Osteoblast (primary cell): ENCODE measurements around the gene TMEM43. TPM values are rescaled to one million over a fixed set of nuclear protein-coding genes. Genes with fewer than 3 reads are reported as not detected.

Experiments used
- DNase-seq: peaks from one replicate; pipeline ENCODE4 v3.0.0; 2011; ENCODE audit warnings: low spot score, mixed read lengths; ENCODE audit not compliant: insufficient read length; ENCODE audit errors: missing footprints
- H2AFZ ChIP-seq: 2 replicates; pipeline ENCODE4 v1.6.0; 2011; ENCODE audit warnings: mild to moderate bottlenecking, low read length
- H3K27ac ChIP-seq: 2 replicates; pipeline ENCODE4 v1.5.1; 2011; ENCODE audit warnings: mild to moderate bottlenecking, low read depth, low read length, moderate library complexity
- H3K27me3 ChIP-seq: 2 replicates; pipeline ENCODE4 v1.6.0; 2012; ENCODE audit warnings: mild to moderate bottlenecking, control low read depth, inconsistent platforms, low read length, moderate library complexity; ENCODE audit not compliant: insufficient read depth
- H3K36me3 ChIP-seq: 2 replicates; pipeline ENCODE4 v1.5.1; 2011; ENCODE audit warnings: mild to moderate bottlenecking, low read length, control low read depth, moderate library complexity; ENCODE audit not compliant: insufficient read depth
- H3K4me1 ChIP-seq: 2 replicates; pipeline ENCODE4 v1.5.1; 2011; ENCODE audit warnings: mild to moderate bottlenecking, low read length, control low read depth, moderate library complexity; ENCODE audit not compliant: insufficient read depth
- H3K4me2 ChIP-seq: 2 replicates; pipeline ENCODE4 v1.6.0; 2011; ENCODE audit warnings: mild to moderate bottlenecking, low read length; ENCODE audit not compliant: insufficient read depth
- H3K4me3 ChIP-seq: fragments of 200-600 bp; sonication (generic); 3 replicates; pipeline ENCODE4 v1.5.1; 2012; ENCODE audit warnings: mild to moderate bottlenecking, low read length, inconsistent platforms; ENCODE audit not compliant: insufficient read depth
- H3K79me2 ChIP-seq: 2 replicates; pipeline ENCODE4 v1.6.0; 2012; ENCODE audit warnings: mild to moderate bottlenecking, low read length, control low read depth, inconsistent platforms; ENCODE audit not compliant: insufficient read depth
- H3K9me3 ChIP-seq: 2 replicates; pipeline ENCODE4 v1.5.1; 2011; ENCODE audit warnings: low read depth, low read length, control low read depth
- H4K20me1 ChIP-seq: 2 replicates; pipeline ENCODE4 v1.6.0; 2012; ENCODE audit warnings: mild to moderate bottlenecking, low read length, control low read depth; ENCODE audit not compliant: insufficient read depth
- total RNA-seq: library from RNA; depleted of rRNA; stranded (reverse); fragments of >200 nt; gene quantifications from 2 replicates; pipeline ENCODE4 v1.2.3, GENCODE V29; 2012
- TF ChIP-seq, protein P1 (sequence below): IDR thresholded peaks from 2 replicates; pipeline ENCODE4 v1.5.1; 2011; ENCODE audit warnings: mild to moderate bottlenecking, low read depth, low read length, moderate library complexity; ENCODE audit errors: extremely low read depth

TMEM43 gene
- total RNA-seq, 1 donor: 138 TPM

DNA sequence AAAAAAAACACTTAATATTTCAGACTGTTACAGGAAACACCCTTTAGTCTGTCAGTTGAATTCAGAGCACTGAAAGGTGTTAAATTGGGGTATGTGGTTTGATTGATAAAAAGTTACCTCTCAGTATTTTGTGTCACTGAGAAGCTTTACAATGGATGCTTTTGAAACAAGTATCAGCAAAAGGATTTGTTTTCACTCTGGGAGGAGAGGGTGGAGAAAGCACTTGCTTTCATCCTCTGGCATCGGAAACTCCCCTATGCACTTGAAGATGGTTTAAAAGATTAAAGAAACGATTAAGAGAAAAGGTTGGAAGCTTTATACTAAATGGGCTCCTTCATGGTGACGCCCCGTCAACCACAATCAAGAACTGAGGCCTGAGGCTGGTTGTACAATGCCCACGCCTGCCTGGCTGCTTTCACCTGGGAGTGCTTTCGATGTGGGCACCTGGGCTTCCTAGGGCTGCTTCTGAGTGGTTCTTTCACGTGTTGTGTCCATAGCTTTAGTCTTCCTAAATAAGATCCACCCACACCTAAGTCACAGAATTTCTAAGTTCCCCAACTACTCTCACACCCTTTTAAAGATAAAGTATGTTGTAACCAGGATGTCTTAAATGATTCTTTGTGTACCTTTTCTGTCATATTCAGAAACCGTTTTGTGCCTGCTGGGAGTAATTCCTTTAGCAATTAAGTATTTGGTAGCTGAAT is 17.9 kb downstream of the TMEM43 start:
- Histone ChIP-seq H3K4me2 (peak overlapping the region; percentile 70), H2AFZ (no peak overlapping the region), H3K9me3 (no peaks in the 10 kb centered on the region), H3K4me1 (peaks cover 46% of the 10 kb centered on the region), H3K27ac (peak overlapping the region; percentile 98), H4K20me1 (no peaks in the 10 kb centered on the region), H3K79me2 (no peaks in the 10 kb centered on the region), H3K36me3 (peaks cover 54% of the 10 kb centered on the region), H3K4me3 (no peak overlapping the region), H3K27me3 (no peaks in the 10 kb centered on the region)
- DNase-seq: no peak
- TF ChIP-seq, protein P1, sequence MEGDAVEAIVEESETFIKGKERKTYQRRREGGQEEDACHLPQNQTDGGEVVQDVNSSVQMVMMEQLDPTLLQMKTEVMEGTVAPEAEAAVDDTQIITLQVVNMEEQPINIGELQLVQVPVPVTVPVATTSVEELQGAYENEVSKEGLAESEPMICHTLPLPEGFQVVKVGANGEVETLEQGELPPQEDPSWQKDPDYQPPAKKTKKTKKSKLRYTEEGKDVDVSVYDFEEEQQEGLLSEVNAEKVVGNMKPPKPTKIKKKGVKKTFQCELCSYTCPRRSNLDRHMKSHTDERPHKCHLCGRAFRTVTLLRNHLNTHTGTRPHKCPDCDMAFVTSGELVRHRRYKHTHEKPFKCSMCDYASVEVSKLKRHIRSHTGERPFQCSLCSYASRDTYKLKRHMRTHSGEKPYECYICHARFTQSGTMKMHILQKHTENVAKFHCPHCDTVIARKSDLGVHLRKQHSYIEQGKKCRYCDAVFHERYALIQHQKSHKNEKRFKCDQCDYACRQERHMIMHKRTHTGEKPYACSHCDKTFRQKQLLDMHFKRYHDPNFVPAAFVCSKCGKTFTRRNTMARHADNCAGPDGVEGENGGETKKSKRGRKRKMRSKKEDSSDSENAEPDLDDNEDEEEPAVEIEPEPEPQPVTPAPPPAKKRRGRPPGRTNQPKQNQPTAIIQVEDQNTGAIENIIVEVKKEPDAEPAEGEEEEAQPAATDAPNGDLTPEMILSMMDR: no peak

DNA sequence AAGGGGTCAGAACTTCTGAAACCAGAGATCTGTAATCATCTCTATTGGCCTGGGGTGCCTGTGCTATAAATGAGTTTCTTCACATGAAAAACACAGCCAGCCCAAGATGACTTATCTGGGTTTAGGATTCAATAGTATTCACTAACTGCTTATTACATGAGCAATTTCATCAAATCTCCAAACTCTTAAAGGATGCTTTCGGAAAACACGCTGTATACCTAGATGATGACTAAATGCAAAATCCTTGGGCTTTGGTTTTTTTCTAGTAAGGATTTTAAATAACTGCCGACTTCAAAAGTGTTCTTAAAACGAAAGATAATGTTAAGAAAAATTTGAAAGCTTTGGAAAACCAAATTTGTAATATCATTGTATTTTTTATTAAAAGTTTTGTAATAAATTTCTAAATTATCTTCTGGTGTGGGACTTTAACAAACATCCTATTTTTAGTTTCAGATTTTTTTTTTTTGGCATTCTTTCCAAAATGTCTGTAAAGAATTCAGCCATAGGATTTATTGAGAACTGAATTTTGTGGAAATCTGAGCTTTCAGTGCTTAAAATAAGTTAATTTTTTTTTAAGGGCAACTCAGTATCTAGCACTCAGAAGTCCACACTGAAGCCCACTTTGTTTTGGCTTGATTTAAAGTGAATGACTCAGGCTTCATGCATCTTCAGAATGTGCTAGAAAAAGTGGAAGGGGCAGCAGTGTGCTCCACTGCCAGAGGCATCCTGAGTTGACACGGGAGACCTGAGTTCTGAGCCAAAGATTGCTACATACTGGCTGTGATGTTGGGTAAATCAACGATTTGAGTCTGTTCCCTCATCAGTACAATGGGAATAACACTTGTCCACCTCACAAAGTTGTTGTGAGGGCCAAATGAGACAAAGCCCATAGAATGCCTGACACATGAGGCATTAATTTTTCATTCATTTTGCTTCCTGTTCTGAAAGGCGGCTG is 18.7 kb downstream of the TMEM43 start:
- Histone ChIP-seq H3K27ac (peak overlapping the region; percentile 98), H2AFZ (no peak overlapping the region), H3K4me2 (peak overlapping the region; percentile 70), H3K79me2 (no peaks in the 10 kb centered on the region), H3K9me3 (no peaks in the 10 kb centered on the region), H3K36me3 (peaks cover 55% of the 10 kb centered on the region), H4K20me1 (no peaks in the 10 kb centered on the region), H3K4me1 (peaks cover 46% of the 10 kb centered on the region), H3K27me3 (no peaks in the 10 kb centered on the region), H3K4me3 (peak overlapping the region; percentile 22)
- TF ChIP-seq, protein P1: no peak
- peak; percentile 93 for DNase-seq

DNA sequence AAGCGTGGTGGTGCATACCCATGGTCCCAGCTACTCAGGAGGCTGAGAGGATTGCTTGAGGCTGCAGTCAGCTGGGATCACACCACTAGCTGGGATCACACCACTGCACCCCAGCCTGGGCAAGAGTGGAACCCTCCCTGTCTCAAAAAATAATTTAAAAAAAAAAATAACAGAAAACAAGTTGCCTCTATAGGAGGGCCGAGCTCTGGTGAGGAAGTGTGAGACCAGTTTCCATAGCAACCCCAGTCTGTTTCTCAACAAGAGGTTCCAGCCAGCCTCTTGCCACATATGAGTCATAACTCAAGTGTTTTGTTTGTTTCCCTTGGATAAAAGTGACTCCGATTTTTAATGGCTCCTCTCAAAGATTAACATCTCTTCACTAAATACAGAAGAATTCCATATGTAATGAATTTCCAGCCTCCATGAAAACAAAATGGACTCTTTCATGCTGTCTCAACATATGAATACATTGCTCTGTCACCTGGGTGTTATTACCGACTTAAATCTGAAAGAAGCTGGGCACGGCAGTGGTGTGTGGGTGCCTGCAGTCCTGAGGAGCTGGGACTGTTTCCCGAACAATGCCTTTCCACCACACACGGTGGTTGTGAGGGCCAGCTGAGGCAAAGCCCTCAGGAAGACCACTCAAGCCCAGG is 19.7 kb downstream of the TMEM43 start:
- peak; percentile 97 for DNase-seq
- Histone ChIP-seq H3K27ac (peak overlapping the region; percentile 98), H3K4me1 (peaks cover 46% of the 10 kb centered on the region), H3K36me3 (peaks cover 46% of the 10 kb centered on the region), H3K9me3 (no peaks in the 10 kb centered on the region), H4K20me1 (no peaks in the 10 kb centered on the region), H3K4me3 (peak overlapping the region; percentile 35), H3K79me2 (no peaks in the 10 kb centered on the region), H3K4me2 (peak overlapping the region; percentile 76), H2AFZ (peak overlapping the region; percentile 52), H3K27me3 (no peaks in the 10 kb centered on the region)
- TF ChIP-seq, protein P1: no peak
